Fibroblast of pulmonary artery (primary cell): ENCODE results near the gene FHDC1.
"Not testable (repeated sequence)": the region's sequence is repeated elsewhere in the genome, so short reads cannot be mapped to it uniquely, and the experiment has no call there.

Source experiments
- DNase-seq: peaks from one replicate; pipeline ENCODE4 v3.0.0-alpha.2; 2010; ENCODE audit warnings: low read depth
- H3K4me3 ChIP-seq: replicated peaks from 2 replicates; pipeline ENCODE4 v1.5.1; 2011; ENCODE audit warnings: low read depth, mild to moderate bottlenecking, control low read depth, low read length, moderate library complexity
- CTCF ChIP-seq: IDR thresholded peaks from 2 replicates; pipeline ENCODE4 v1.5.1; 2011; ENCODE audit warnings: mild to moderate bottlenecking, control low read depth, low read length, inconsistent platforms; ENCODE audit errors: missing control alignments

FHDC1 gene

GRCh38 chr4:152935631-152936445 is at the start of gene FHDC1:
FHDC1 (plus strand) TSS chr4:152936323; CDS start chr4:152943058, 6,735 bp downstream.
- no peak for DNase-seq
- TF ChIP-seq CTCF, result no peak
- H3K4me3 ChIP-seq, result peak within 1 kb of the TSS; percentile 48

- no peak for TF ChIP-seq CTCF
- H3K4me3 ChIP-seq, result no peak overlapping the region
- DNase-seq, result no peak
Observed at GRCh38 chr4:152887981-152888380, 48.1 kb upstream of the FHDC1 start.

GRCh38 chr4:152892974-152893373 is 43.1 kb upstream of the FHDC1 start:
- no peak for TF ChIP-seq CTCF
- DNase-seq, result no peak
- H3K4me3 ChIP-seq, result no peak overlapping the region

- peak; percentile 62 for DNase-seq
- TF ChIP-seq CTCF, result no peak
Observed at GRCh38 chr4:152894673-152895072, 41.5 kb upstream of the FHDC1 start.

GRCh38 chr4:152896811-152897210 is 39.3 kb upstream of the FHDC1 start:
- DNase-seq, result peak; percentile 20
- no peak overlapping the region for H3K4me3 ChIP-seq

More at GRCh38 chr4:152894673-152895072, 41.5 kb upstream of the FHDC1 start:
- no peak overlapping the region for H3K4me3 ChIP-seq

GRCh38 chr4:152898133-152898532 is 38.0 kb upstream of the FHDC1 start:
- H3K4me3 ChIP-seq, DNase-seq: not testable (repeated sequence)

More at GRCh38 chr4:152896811-152897210, 39.3 kb upstream of the FHDC1 start:
- no peak for TF ChIP-seq CTCF

GRCh38 chr4:152898606-152899005 is 37.5 kb upstream of the FHDC1 start:
- no peak overlapping the region for H3K4me3 ChIP-seq
- TF ChIP-seq CTCF, result no peak
- no peak for DNase-seq
